Neural cell (in vitro differentiated cells): Measurements from ENCODE around the gene FBXO11. TPM values are rescaled to one million over a fixed set of nuclear protein-coding genes. Genes with fewer than 3 reads are reported as not detected.

Experiments used
- H2AFZ ChIP-seq: fragments of 200-600, 300-800 bp; sonication (generic), shearing (Covaris generic); 2 replicates; pipeline ENCODE4 v1.6.0; 2014; ENCODE audit warnings: low read depth, mild to moderate bottlenecking, antibody characterized with exemption, low read length, moderate library complexity
- H3F3A ChIP-seq: fragments of 200-600 bp; shearing (Covaris generic); 2 replicates; pipeline ENCODE4 v1.6.1; 2016; ENCODE audit warnings: mild to moderate bottlenecking, moderate library complexity, mixed read lengths, antibody characterized with exemption, low read length; ENCODE audit not compliant: insufficient read depth, poor library complexity, severe bottlenecking
- H3K27ac ChIP-seq: fragments of 200-600, 300-800 bp; sonication (generic), shearing (Covaris generic); 2 replicates; pipeline ENCODE4 v1.5.1; 2014; ENCODE audit warnings: mild to moderate bottlenecking, low read length, moderate library complexity
- H3K27me3 ChIP-seq: fragments of 300-800, 200-600 bp; sonication (generic), shearing (Covaris generic); 2 replicates; pipeline ENCODE4 v1.6.0; 2014; ENCODE audit warnings: mild to moderate bottlenecking, low read depth, low read length, moderate library complexity; ENCODE audit not compliant: insufficient read depth
- H3K36me3 ChIP-seq: fragments of 300-800, 200-600 bp; sonication (generic), shearing (Covaris generic); 2 replicates; pipeline ENCODE4 v1.5.1; 2014; ENCODE audit warnings: mild to moderate bottlenecking, antibody characterized with exemption, low read length, moderate library complexity; ENCODE audit not compliant: insufficient read depth
- H3K4me2 ChIP-seq: fragments of 300-800, 200-600 bp; sonication (generic), shearing (Covaris generic); 2 replicates; pipeline ENCODE4 v1.6.0; 2014; ENCODE audit warnings: mild to moderate bottlenecking, low read length
- H3K4me3 ChIP-seq: fragments of 300-800, 200-600 bp; sonication (generic), shearing (Covaris generic); 2 replicates; pipeline ENCODE4 v1.5.1; 2014; ENCODE audit warnings: mild to moderate bottlenecking, low read length, moderate library complexity
- H3K79me2 ChIP-seq: fragments of 200-600 bp; shearing (Covaris generic); replicated peaks from 2 replicates; pipeline ENCODE4 v1.6.0; 2014; ENCODE audit warnings: mild to moderate bottlenecking, low read length, moderate library complexity; ENCODE audit not compliant: insufficient read depth
- H3K9ac ChIP-seq: fragments of 300-800, 200-600 bp; sonication (generic), shearing (Covaris generic); 2 replicates; pipeline ENCODE4 v1.6.1; 2016; ENCODE audit warnings: mild to moderate bottlenecking, low read length, mixed read lengths
- H3K9me2 ChIP-seq: fragments of 200-600 bp; shearing (Covaris generic); 2 replicates; pipeline ENCODE4 v1.6.1; 2016; ENCODE audit warnings: mild to moderate bottlenecking, low read length, mixed read lengths; ENCODE audit not compliant: insufficient read depth
- H3K9me3 ChIP-seq: fragments of 200-600, 300-800 bp; sonication (generic), shearing (Covaris generic); 2 replicates; pipeline ENCODE4 v1.6.1; 2016; ENCODE audit warnings: mild to moderate bottlenecking, mixed run types, low read length, moderate library complexity, mixed read lengths
- H4K20me1 ChIP-seq: fragments of 200-600 bp; shearing (Covaris generic); 2 replicates; pipeline ENCODE4 v1.6.1; 2016; ENCODE audit warnings: mild to moderate bottlenecking, mixed run types; ENCODE audit not compliant: insufficient read depth
- EP300 ChIP-seq: fragments of 450-650 bp; conservative IDR thresholded peaks from 2 replicates; pipeline ENCODE4 v1.6.1; 2014; ENCODE audit warnings: antibody characterized with exemption, mild to moderate bottlenecking, moderate library complexity; ENCODE audit not compliant: poor library complexity, severe bottlenecking
- EZH2 ChIP-seq: fragments of 200-600, 300-800 bp; shearing (Covaris generic), sonication (generic); IDR thresholded peaks from 2 replicates; pipeline ENCODE4 v1.6.1; 2014; ENCODE audit warnings: antibody characterized with exemption, low read length, borderline replicate concordance, mild to moderate bottlenecking; ENCODE audit not compliant: insufficient read depth, poor library complexity, severe bottlenecking
- MXI1 ChIP-seq: fragments of 450-650 bp; conservative IDR thresholded peaks from 2 replicates; pipeline ENCODE4 v1.6.1; 2014; ENCODE audit warnings: antibody characterized with exemption, mild to moderate bottlenecking; ENCODE audit not compliant: poor library complexity, severe bottlenecking
- POLR2AphosphoS5 ChIP-seq: IDR thresholded peaks from 2 replicates; pipeline ENCODE4 v1.6.1; 2012
- RAD21 ChIP-seq: fragments of 450-650 bp; conservative IDR thresholded peaks from 2 replicates; pipeline ENCODE4 v1.6.1; 2014; ENCODE audit warnings: antibody characterized with exemption, mild to moderate bottlenecking, moderate library complexity
- REST ChIP-seq: IDR thresholded peaks from 2 replicates; pipeline ENCODE4 v1.6.1; 2012; ENCODE audit warnings: borderline replicate concordance
- SMC3 ChIP-seq: fragments of 450-650 bp; conservative IDR thresholded peaks from 2 replicates; pipeline ENCODE4 v1.6.1; 2014; ENCODE audit warnings: antibody characterized with exemption, mild to moderate bottlenecking, moderate library complexity; ENCODE audit not compliant: poor library complexity
- TAF1 ChIP-seq: IDR thresholded peaks from 2 replicates; pipeline ENCODE4 v1.6.1; 2012; ENCODE audit warnings: low read depth
- polyA plus RNA-seq: library from polyadenylated mRNA; depleted of rRNA; stranded (reverse); fragments of >200 nt; gene quantifications from 2 replicates; pipeline ENCODE4 v1.2.3, GENCODE V29; 2014
- TF ChIP-seq, protein P1 (sequence below): fragments of 450-650 bp; IDR thresholded peaks from 2 replicates; pipeline ENCODE4 v1.5.1; 2014; ENCODE audit warnings: antibody characterized with exemption, mild to moderate bottlenecking, moderate library complexity; ENCODE audit not compliant: poor library complexity, severe bottlenecking

The FBXO11 gene
- polyA plus RNA-seq, 1 donor from 2014 or later, result 132 TPM

GRCh38 chr2:47771211-47771610 lies 135.1 kb downstream of the FBXO11 start:
- H2AFZ ChIP-seq, result no peak overlapping the region
- no peak overlapping the region for H3K27ac ChIP-seq
- TF ChIP-seq TAF1 (no peak), EZH2 (no peak), REST (no peak), RAD21 (no peak), POLR2AphosphoS5 (no peak), EP300 (no peak), SMC3 (no peak), MXI1 (no peak)
- TF ChIP-seq, protein P1, sequence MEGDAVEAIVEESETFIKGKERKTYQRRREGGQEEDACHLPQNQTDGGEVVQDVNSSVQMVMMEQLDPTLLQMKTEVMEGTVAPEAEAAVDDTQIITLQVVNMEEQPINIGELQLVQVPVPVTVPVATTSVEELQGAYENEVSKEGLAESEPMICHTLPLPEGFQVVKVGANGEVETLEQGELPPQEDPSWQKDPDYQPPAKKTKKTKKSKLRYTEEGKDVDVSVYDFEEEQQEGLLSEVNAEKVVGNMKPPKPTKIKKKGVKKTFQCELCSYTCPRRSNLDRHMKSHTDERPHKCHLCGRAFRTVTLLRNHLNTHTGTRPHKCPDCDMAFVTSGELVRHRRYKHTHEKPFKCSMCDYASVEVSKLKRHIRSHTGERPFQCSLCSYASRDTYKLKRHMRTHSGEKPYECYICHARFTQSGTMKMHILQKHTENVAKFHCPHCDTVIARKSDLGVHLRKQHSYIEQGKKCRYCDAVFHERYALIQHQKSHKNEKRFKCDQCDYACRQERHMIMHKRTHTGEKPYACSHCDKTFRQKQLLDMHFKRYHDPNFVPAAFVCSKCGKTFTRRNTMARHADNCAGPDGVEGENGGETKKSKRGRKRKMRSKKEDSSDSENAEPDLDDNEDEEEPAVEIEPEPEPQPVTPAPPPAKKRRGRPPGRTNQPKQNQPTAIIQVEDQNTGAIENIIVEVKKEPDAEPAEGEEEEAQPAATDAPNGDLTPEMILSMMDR, result no peak

DNA sequence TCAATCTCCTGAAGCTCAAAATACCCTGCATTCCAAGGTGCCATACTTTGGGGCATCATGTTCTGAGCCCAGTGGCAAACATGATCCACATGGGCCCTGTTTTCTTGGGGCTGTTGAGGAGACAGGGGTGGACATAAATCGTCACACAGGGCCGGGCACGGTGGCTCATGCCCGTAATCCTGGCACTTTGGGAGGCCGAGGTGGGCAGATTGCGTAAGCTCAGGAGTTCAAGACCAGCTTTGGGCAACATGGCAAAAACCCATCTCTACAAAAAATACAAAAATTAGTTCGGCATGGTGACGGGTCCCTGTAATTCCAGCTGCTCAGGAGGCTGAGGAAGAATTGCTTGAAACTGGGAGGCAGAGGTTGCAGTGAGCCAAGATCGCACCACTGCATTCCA lies 137.0 kb downstream of the FBXO11 start:
- Histone ChIP-seq H3K9me3 (no peaks in the 10 kb centered on the region), H3K27ac (no peak overlapping the region), H3K79me2 (no peaks in the 10 kb centered on the region), H3K4me2 (no peak overlapping the region), H3K27me3 (no peaks in the 10 kb centered on the region), H3K4me3 (no peak overlapping the region), H3K9ac (no peak overlapping the region), H3K9me2 (no peaks in the 10 kb centered on the region), H4K20me1 (no peaks in the 10 kb centered on the region), H3K36me3 (no peaks in the 10 kb centered on the region), H2AFZ (no peak overlapping the region), H3F3A (no peaks in the 10 kb centered on the region)
- TF ChIP-seq, protein P1, result no peak
- TF ChIP-seq EP300 (no peak), RAD21 (no peak), REST (no peak), TAF1 (no peak), EZH2 (no peak), MXI1 (no peak), POLR2AphosphoS5 (no peak), SMC3 (no peak)

More at GRCh38 chr2:47771211-47771610, 135.1 kb downstream of the FBXO11 start:
- Histone ChIP-seq H3K27me3 (no peaks in the 10 kb centered on the region), H3K9ac (no peak overlapping the region), H3K79me2 (no peaks in the 10 kb centered on the region), H3K4me2 (no peak overlapping the region), H4K20me1 (no peaks in the 10 kb centered on the region), H3F3A (no peaks in the 10 kb centered on the region), H3K36me3 (no peaks in the 10 kb centered on the region), H3K9me3 (no peaks in the 10 kb centered on the region), H3K9me2 (no peaks in the 10 kb centered on the region), H3K4me3 (no peak overlapping the region)
